IPS-15b (cell line): ENCODE measurements around the gene JSRP1.

Experiments
- H3K27me3 ChIP-seq: one replicate; pipeline ENCODE4 v1.6.1; 2013; ENCODE audit warnings: low read length; ENCODE audit not compliant: control insufficient read depth, insufficient read depth
- H3K36me3 ChIP-seq: one replicate; pipeline ENCODE4 v1.6.1; 2013; ENCODE audit warnings: low read length; ENCODE audit not compliant: control insufficient read depth, insufficient read depth
- H3K4me1 ChIP-seq: one replicate; pipeline ENCODE4 v1.6.1; 2013; ENCODE audit warnings: mild to moderate bottlenecking, low read length; ENCODE audit not compliant: control insufficient read depth, insufficient read depth
- H3K4me3 ChIP-seq: one replicate; pipeline ENCODE4 v1.5.1; 2013; ENCODE audit warnings: low read depth, low read length
- H3K9ac ChIP-seq: one replicate; pipeline ENCODE4 v1.6.1; 2013; ENCODE audit warnings: low read depth, mild to moderate bottlenecking, low read length
- H3K9me3 ChIP-seq: one replicate; pipeline ENCODE4 v1.6.1; 2013; ENCODE audit warnings: mild to moderate bottlenecking, low read length; ENCODE audit not compliant: control insufficient read depth, insufficient read depth

JSRP1 gene, protein sequence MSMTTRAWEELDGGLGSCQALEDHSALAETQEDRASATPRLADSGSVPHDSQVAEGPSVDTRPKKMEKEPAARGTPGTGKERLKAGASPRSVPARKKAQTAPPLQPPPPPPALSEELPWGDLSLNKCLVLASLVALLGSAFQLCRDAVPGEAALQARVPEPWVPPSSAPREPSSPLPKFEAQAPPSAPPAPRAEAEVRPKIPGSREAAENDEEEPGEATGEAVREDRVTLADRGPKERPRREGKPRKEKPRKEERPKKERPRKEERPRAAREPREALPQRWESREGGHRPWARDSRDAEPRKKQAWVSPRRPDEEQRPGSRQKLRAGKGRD

DNA sequence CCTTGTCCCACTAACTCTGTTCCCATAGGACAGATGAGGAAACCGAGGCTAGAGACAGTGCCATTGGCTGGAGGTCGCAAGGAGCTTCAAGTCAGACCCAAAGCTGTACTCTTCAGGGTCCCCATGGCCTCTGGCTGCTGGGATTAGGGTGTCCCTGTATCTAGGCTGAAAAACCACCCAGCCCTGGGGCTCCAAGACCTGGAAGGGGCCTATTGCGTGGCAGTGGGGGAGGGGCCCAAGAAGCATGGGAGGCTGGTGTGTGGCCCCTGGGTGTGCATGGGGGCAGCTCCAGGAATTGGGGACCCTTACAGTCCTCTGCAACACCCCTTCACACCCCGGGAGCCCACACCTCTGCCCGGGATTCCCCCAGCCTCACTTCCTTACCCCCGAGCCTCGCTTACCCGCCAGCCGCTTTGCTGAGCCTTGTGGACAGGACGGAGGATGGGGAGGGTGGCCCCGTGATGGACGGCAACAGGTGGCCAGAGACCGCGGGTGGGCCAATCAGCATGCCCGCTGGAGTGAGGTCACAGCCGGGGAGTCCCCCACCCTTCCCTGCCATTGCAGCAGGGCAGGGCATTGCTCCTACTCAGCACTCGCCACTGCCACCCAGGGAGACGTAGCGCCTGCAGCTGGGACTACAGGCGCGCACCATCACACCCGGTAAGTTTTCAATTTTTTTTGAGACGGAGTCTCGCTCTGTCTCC is at the start of gene JSRP1:
TSS of gene JSRP1 (minus strand) at position 436 of the 704 bp plus-strand sequence. CDS start 1,103 bp downstream, outside the sequence.
- no peak within 1 kb of the TSS for H3K9ac ChIP-seq
- no peak within 1 kb of the TSS for H3K4me3 ChIP-seq
- H3K27me3 ChIP-seq: no peaks in the 10 kb centered on the region
- no peaks in the 10 kb centered on the region for H3K9me3 ChIP-seq
- no peaks in the 10 kb centered on the region for H3K4me1 ChIP-seq
- H3K36me3 ChIP-seq: no peaks in the 10 kb centered on the region

DNA sequence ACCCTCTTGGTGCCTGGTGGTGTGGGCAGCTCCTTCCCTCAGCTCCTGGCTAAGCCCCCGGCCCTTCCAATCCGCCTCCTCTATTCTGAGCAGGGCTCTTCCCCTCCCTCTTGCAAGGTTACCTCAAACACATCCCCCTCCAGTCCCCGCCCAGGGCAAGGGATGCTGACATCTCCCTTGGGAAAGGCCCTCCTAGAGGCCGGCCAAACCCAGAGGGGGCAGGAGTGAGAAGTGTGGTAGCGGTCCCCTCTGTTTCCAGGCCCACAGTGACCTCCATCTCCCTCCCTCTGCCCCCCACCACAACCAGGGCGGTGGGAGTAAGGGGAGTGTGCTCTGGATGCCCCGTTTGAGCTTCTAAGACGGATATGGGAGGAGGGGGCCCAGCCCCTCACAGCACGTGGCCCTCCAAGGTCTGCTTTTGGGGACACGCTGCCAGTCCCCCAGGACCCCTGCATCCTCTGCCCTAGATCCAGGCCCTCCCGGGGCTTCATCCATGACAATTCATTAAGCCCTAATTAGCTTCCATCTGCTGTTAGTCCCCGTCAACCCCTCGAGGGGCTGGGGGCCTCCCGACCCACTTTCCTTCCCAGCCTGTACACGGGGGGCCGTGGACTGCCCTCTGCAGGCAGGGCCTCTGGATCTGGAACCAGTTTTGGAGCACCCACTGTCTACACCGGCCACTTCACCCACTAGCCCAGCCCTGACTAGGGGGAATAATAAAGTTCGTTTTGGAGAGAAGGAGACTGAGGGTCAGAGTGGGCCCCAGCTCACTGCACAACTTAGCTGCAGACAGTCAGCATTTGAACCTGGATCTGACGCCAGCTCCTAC is 49.4 kb upstream of the JSRP1 start:
- Histone ChIP-seq H3K4me1 (no peaks in the 10 kb centered on the region), H3K4me3 (no peak overlapping the region), H3K9me3 (no peaks in the 10 kb centered on the region), H3K36me3 (no peaks in the 10 kb centered on the region), H3K27me3 (peaks cover 15% of the 10 kb centered on the region), H3K9ac (no peak overlapping the region)

DNA sequence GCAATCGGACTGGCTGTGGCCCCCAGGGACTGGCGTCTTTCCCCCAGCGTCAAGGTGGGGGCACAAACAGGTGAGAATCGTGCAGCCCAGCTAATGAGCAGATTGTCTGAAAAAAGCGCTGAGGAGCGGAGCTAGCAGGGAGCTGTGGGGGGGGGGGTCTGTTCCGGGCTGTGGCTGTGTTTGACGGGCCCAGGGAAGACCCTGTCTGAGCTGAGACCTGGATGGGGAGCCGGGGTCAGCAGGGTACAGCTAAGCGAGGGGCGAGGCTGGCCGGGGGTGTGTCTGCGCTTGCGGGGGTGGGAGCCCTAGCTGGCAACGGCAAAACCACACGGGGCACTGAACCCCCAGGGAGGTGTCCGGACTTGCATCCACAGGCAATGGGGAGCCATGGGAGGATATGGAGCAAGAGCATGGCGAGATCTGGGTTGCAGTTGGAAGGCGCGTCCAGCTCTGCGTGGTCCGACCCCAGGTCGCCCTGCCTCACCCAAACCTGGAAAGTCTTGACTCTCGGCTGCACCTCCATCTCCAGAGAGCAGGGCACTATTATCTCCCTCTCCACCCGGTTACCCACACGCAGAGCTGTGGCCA is 47.1 kb upstream of the JSRP1 start:
- Histone ChIP-seq H3K9me3 (no peaks in the 10 kb centered on the region), H3K36me3 (no peaks in the 10 kb centered on the region), H3K27me3 (peaks cover 12% of the 10 kb centered on the region), H3K9ac (no peak overlapping the region), H3K4me1 (no peaks in the 10 kb centered on the region), H3K4me3 (no peak overlapping the region)

DNA sequence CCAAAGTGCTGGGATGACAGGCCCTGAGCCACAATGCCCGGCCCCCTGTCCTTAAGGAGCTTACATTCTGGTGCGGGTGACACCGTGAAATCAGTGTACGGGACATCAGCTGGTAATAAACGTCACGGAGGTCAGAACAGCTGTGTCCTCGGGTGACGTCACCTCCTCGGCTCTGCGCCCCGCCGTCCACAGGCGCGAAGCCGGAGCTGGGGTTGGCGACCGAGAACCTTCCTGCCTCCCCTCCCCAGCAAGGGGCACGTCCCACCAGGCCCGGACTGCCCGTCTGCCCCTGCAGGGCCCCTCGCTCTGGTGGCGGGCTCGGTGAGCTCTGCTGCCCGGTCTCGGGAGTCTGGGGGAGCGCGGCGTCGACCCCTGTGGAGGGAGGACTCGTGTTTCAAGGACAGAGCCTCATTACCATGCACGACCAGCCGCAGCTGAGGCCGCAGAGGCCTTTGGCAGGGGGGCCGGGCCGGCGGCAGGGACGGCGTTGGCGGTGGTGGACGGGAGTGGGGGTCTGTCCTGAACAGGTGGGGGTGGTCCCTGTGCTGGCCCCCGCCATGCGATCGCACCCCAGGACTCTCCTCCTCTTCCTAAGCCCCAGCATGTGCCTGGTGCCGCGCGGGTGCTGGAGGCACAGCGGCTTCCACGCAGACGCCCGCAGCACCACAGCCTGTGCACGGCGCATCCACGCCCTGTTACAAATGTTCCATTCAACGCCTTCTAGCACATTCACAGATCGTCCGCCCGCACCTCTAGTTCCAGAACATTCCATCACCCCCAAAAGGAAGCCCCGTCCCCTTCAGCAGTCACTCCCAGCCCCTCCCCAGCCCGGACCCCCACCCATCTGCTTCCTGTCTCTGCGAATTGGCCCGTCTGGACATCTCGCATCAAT is 46.3 kb upstream of the JSRP1 start:
- Histone ChIP-seq H3K4me3 (no peak overlapping the region), H3K9me3 (no peaks in the 10 kb centered on the region), H3K36me3 (no peaks in the 10 kb centered on the region), H3K27me3 (peaks cover 10% of the 10 kb centered on the region), H3K4me1 (no peaks in the 10 kb centered on the region), H3K9ac (no peak overlapping the region)

DNA sequence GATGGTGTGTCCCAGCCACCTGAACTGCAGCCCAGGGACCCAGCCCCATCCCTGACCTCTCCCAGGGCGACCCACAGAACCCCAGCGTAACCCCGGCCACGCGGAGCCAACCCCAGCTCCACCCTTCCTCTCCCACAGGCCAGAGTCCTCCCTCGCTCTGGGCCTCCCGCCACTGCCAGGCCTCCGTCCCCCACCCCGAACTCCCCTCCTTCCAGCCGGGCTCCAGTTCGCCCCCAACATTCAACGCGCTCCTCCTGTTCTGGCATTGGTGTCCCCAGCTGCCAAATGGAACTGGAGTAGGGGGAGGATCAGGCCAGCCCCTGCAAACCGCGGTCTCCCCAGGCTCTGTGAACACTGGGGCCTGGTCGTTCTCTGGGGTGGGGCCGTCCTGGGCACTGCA is 44.3 kb upstream of the JSRP1 start:
- Histone ChIP-seq H3K9me3 (no peaks in the 10 kb centered on the region), H3K4me3 (no peak overlapping the region), H3K4me1 (no peaks in the 10 kb centered on the region)

DNA sequence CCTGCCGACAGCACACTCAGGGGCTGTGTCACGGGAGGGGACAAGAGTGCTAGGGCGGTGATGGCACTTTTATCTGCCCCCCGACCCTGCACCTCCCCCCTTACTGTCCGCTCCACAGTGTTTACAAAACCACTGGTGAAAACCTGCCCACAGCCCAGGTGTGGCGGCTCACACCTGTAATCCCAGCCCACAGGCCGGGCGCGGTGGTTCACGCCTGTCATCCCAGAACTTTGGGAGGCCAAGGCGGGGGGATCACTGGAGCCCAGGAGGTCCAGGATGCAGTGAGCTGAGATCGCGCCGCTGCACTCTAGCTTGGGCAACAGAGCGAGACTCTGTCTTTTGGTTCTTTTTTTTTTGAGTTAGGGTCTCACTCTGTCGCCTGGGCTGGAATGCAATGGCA is 39.9 kb upstream of the JSRP1 start:
- no peak overlapping the region for H3K4me3 ChIP-seq
- H3K9me3 ChIP-seq: no peaks in the 10 kb centered on the region
- H3K27me3 ChIP-seq: peaks cover 19% of the 10 kb centered on the region
- no peaks in the 10 kb centered on the region for H3K36me3 ChIP-seq
- H3K4me1 ChIP-seq: peaks cover 2% of the 10 kb centered on the region
- no peak overlapping the region for H3K9ac ChIP-seq

More for the DNA sequence above, 44.3 kb upstream of the JSRP1 start:
- Histone ChIP-seq H3K9ac (no peak overlapping the region), H3K36me3 (no peaks in the 10 kb centered on the region), H3K27me3 (peaks cover 3% of the 10 kb centered on the region)

DNA sequence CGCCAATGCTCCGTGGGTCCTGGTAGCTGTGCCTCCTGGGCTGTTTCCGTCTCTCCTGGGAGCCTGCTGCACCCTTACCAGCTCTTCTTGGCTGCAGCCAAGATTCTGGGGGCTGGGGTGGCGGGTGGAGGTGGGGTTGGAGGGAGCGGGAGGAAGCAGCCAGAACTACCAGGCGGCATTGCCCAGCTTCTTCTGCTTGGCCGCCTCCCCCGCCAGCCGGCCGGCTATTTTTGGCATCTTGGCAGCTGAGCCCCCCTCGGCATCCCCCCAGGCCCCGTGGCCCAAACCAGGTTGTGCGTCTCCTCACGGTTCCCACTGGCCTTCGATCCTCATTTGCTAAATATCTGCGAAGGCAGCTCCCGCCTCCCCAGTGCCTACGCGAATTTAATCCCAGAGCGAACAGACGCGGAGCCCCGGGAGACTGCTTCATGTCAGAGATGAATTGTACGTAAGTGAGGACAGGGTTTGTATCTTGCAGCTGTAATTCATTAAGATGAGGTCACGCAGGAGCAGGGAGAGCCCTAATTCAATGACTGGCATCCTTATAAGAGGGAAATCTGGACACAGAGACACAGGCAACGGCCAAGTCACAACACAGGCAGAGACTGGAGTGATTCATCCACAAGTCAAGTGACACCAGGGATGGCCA is 38.6 kb upstream of the JSRP1 start:
- no peaks in the 10 kb centered on the region for H3K36me3 ChIP-seq
- peaks cover 2% of the 10 kb centered on the region for H3K4me1 ChIP-seq
- H3K9ac ChIP-seq: no peak overlapping the region
- H3K9me3 ChIP-seq: no peaks in the 10 kb centered on the region
- H3K4me3 ChIP-seq: no peak overlapping the region
- peaks cover 33% of the 10 kb centered on the region for H3K27me3 ChIP-seq

DNA sequence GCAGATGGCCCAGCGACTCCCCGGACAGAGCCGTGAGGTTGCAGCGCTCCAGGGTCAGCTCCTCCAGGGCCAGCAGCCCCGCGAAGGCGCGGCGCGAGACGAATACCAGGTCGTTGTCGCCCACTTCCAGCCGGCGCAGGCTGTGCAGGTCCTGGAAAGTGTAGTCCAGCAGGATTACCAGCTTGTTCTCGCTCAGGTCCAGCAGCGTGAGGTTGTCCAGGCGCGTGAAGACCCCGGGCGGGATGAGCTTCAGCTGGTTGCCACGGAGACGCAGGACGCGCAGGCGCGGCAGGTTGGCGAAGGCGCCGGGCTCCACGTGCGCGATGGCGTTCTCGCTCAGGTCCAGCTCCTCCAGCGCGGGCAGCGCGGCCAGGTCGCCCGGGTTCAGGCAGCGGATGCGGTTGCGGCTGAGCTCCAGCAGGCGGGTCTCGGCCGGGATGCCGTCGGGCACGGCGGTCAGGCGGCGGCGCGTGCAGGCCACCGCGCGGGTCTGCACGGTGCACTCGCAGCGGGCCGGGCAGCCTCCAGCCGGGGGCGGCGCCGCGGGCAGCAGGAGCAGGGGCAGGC is 35.1 kb upstream of the JSRP1 start:
- H3K9me3 ChIP-seq: no peaks in the 10 kb centered on the region
- no peaks in the 10 kb centered on the region for H3K36me3 ChIP-seq
- no peak overlapping the region for H3K9ac ChIP-seq
- peaks cover 2% of the 10 kb centered on the region for H3K4me1 ChIP-seq
- peak overlapping the region; percentile 56 for H3K4me3 ChIP-seq
- peaks cover 56% of the 10 kb centered on the region for H3K27me3 ChIP-seq

DNA sequence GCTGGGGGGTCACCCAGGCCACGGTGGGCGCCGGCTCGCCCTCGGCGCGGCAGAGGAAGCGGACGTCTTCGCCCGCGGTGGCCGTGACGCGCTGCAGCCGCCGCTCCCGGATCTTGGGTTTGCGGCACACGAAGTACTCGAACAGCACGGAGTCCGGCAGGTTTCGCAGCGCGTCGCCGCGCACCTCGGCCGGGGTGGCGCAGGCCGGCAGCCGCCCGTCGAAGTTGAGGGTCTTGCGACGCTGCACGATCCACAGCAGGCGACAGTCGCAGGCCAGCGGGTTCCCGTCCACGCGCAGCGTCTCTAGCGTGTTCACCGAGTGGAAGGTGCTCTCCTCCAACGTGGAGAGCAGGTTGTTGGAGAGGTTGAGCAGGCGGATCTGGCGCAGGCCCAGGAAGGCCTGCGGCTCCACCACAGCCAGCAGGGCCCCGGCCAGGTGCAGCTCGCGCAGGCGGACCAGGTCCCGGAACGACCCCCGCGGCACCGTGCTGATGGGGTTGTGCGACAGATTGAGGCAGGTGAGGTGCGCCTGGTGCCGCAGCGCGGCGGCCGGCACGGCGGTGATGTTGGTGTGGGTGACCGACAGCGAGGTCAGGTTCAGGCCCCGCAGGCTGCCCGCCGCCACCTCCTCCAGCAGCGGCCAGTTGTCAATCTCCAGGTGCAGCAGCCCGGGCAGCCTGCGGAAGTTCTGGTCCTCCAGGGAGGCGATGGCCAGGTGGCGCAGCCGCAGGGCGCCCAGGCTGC is 34.4 kb upstream of the JSRP1 start:
- Histone ChIP-seq H3K9me3 (no peaks in the 10 kb centered on the region), H3K27me3 (peaks cover 56% of the 10 kb centered on the region), H3K9ac (no peak overlapping the region), H3K36me3 (no peaks in the 10 kb centered on the region), H3K4me3 (peak overlapping the region; percentile 56), H3K4me1 (peaks cover 2% of the 10 kb centered on the region)
